Occipital lobe (tissue), 2 donors: ENCODE results near the gene ZFHX2. TPM values are rescaled to one million over a fixed set of nuclear protein-coding genes. Genes with fewer than 3 reads are reported as not detected.
"Not testable (repeated sequence)": the region's sequence is repeated elsewhere in the genome, so short reads cannot be mapped to it uniquely, and the experiment has no call there.

Experiments used
- DNase-seq: peaks from one replicate; lab custom pipeline; 2025; lab: John Stamatoyannopoulos, UW
- total RNA-seq: library from RNA; depleted of rRNA; stranded (reverse); fragments of >200 nt; gene quantifications from one replicate; pipeline ENCODE4 v1.2.3, GENCODE V29; 2014

Gene ZFHX2
- total RNA-seq = 1.2 TPM

DNA sequence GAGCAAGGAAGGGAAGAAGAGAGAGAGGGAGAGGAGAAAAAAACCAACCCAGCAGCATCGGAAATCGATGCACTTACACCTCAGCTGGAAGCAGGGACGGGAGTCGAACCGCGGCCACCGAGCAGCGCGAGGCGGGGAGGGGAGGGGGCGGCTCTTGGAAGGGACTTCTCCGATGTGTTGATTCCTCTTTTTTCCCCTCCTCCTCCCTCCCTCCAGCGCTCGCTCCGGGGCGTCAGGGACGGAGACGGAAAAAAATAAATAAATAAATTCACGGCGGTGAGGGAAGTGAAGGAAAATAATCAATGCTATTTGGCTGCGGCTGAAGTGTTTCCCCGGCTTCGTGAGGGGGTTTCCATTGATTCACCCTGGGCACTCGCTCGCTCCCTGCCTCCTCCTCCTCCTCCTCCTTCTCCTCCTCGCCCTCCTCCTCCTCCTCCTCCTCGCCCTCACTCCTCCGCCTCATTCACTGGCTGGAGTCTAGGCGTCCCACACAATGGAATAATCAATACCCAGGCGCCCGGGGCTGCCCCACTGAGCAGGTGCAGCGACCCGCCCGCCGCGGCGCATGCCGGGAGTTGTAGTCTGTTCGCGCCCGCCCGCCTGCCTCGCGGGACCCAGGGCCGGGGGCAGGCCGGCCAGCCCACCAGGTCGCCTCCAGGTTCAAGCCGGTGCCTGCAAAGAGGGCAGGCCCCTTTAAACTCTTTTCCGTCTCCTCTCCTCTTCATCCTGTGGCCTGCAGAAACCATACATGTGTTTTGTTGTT lies at the start of gene ZFHX2:
Gene ZFHX2, minus strand, starts transcription at position 500 of the 763 bp plus-strand sequence. CDS start 16,440 bp downstream, outside the sequence.
- peak; percentile 86 for DNase-seq

DNA sequence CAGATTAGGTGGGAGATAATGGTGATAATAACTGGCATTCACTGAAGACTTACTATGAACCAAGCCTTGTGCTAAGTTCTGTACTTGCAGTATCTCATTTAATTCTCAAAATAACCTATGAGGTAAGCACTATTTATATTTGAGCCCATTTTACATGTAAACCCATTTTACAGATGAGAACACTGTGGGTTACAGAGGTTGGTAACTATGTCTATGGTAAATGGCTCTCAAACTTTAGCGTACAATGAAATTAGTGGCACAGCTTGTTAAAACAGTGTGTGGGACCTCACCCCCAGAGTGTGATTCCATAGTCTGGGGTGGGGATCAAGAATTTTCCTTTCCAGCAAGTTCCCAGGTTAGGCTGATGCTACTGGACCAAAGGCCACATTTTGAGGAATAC lies 49.2 kb upstream of the ZFHX2 start:
- DNase-seq = no peak

DNA sequence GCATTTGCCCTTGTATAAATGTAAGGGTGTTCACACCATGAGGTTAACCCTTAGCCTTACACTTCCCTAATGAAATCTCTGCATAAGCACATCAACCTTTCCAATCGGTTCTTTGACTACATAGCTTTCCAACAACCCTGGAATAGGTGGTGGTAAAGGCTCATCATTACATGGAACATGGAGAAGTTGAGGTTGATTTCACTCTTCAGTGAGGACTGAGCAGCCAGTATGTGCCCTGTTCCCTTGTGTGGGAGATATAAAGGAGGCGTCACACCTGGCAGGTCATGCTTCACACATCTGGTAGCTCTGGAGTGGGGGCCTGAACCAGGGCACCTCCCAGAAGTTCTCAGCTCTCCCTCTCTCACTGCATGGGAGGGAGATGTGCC lies 48.8 kb upstream of the ZFHX2 start:
- no peak for DNase-seq

DNA sequence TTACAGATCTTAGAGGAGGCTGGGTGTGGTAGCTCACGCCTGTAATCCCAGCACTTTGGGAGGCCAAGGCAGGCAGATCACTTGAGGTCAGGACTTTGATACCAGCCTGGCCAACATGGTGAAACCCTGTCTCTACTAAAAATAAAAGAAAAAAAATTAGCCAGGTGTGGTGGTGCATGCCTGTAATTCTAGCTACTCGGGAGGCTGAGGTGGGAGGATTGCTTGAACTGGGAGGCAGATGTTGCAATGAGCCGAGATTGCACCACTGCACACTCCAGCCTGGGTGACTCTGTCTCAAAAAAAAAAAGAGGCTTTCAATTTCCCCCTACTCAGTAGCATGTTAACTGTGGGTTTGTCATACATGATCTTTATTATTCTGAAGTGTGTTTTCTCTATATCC lies 42.6 kb upstream of the ZFHX2 start:
- DNase-seq = not testable (repeated sequence)

DNA sequence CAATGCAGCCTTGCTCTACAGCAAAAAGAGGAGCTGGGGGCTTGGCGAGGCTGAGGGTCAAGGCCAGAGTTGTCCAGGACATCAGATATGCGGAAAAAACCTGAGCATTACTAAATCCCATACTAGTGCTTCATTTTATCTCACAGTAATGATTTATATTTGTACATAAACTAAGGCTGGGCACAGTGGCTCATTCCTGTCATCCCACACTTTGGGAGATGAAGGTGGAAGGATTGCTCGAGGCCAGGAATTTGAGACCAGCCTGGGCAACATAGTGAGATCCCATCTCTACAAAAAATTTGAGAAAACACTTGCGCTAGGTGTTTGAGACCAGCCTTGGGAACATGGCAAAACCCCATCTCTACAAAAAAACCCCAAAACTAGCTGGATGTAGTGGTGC lies 38.6 kb upstream of the ZFHX2 start:
- no peak for DNase-seq

DNA sequence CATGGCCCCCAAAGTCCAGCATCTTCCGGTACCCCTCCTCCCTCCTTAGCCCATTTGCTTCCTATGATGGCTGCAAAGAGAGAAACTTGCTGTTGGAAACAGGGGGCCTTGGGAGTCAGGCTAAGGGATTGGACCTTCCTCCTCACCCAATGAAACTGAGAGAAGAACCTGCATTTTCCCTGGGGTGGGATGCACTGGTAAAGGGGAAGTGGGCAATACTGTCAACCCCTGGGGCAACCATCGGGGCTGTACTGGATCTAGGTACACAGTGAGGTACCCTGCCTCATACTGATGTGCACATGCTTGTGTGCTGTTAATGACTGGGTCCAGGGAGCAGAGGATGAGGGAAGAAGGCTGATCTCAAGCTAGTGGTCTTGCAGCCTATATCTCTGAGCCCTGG lies 38.0 kb upstream of the ZFHX2 start:
- DNase-seq = no peak

DNA sequence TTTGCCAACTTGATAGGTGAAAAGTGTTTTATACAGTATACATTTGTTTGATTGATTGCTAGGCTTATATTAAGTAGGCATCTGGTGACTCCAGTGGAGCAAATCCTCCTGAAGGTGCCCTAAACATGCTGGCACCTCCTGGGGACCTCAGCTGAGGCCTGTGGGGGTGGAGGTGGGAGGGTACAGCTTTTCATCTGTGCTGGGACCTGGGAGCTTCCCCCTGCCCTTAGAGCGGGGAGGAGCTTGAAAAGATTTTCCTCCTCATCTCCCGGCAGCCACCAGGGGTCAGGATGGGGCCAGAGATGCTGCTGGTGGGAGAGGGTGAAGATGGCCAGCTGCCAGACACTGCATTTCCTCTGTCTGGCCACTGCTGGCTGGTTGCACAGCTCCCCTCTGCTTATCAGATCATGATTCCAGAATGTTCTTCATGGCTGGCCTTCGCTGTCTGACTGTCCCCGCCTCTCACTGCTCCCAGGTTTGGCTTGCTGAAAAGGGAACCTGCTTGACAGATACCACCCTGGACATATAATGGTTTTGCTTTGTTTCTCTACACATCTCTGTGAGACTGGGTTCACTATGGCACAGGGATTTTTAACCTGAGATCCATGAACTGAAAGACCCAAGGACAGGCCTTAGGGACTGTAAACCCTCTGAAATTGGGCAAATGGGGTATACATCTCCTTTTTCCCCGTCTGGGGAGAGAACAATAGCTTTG lies 37.5 kb upstream of the ZFHX2 start:
- peak; percentile 63 for DNase-seq

DNA sequence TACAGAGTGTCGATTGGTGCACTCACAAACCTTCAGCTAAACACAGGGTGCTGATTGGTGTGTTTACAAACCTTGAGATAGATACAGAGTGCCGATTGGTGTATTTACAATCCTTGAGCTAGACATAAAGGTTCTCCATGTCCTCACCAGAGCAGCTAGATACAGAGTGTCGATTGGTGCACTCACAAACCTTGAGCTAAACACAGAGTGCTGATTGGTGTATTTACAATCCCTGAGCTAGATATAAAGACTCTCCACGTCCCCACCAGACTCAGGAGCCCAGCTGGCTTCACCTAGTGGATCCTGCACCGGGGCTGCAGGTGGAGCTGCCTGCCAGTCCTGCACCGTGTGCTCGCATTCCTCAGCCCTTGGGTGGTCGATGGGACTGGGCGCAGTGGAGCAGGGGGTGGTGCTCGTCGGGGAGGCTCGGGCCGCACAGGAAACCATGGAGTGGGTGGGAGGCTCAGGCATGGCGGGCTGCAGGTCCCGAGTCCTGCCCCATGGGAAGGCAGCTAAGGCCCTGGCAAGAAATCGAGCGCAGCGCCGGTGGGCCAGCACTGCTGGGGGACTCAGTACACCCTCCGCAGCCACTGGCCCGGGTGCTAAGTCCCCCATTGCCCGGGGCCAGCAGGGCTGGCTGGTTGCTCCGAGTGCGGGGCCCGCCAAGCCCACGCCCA lies 33.1 kb upstream of the ZFHX2 start:
- DNase-seq = not testable (repeated sequence)

DNA sequence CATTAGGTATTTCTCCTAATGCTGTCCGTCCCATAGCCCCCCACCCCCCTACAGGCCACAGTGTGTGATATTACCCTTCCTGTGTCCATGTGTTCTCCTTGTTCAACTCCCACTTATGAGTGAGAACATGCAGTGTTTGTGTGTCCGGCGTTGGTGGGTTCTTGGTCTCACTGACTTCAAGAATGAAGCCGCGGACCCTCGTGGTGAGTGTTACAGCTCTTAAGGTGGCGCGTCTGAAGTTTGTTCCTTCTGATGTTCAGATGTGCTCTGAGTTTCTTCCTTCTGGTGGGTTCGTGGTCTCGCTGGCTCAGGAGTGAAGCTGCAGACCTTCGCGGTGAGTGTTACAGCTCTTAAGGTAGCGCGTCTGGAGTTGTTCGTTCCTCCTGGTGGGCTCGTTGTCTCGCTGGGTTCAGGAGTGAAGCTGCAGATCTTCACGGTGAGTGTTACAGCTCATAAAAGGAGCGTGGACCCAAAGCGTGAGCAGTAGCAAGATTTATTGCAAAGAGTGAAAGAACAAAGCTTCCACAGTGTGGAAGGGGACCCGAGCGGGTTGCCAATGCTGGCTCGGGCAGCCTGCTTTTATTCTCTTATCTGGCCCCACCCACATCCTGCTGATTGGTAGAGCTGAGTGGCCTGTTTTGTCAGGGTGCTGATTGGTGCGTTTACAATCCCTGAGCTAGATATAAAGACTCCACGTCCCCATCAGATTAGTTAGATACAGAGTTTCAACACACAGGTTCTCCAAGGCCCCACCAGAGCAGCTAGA lies 32.4 kb upstream of the ZFHX2 start:
- not testable (repeated sequence) for DNase-seq

DNA sequence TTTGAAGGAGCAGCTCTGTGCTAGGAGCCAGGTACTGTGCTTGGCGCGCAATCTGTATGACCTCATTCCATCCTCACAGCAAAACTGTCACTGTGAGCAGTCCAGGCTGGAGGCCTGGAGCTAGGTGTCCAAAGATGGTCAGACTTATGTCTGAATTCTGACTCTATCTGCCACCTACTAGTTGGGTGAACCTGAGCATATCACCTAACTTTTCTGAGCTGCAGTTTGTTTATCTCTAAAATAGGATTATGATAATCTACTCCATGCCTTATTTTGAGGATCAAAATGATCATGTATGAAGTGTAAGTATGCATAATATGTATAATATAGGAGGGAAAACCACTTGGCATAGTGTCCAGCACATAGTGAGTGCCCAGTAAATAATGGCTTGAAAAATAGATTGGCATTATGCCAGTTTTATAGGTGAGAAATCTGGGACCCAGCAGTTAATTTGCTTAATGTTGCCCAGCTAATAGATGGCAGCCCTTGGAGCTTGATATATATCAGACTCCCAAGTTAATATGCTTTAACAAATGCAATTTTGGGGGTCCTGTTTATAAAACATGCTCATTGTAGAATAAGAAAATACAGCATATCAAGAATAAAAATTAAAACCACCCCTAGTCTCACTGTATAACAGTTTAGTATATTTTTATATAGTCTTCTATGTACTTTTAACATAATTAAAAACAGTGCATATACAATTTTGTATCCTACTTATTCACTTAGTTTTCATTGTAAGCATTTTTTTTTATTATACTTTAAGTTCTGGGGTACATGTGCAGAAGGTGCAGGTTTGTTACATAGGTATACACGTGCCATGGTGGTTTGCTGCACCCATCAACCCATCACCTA lies 31.6 kb upstream of the ZFHX2 start:
- DNase-seq = no peak

DNA sequence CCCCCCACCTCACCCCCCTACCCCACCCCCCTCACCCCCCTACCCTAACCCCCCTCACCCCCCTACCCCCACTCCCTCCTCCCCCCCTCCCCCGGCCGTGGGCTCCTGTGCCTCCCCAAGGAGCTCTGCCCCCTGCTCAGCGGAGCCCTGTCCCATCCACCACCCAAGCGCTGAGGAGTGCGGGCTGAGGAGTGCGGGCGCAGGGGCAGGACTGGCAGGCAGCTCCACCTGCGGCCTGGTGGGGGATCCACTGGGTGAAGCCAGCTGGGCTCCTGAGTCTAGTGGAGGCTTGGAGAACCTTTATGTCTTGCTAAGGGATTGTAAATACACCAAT lies 29.4 kb upstream of the ZFHX2 start:
- DNase-seq = no peak

DNA sequence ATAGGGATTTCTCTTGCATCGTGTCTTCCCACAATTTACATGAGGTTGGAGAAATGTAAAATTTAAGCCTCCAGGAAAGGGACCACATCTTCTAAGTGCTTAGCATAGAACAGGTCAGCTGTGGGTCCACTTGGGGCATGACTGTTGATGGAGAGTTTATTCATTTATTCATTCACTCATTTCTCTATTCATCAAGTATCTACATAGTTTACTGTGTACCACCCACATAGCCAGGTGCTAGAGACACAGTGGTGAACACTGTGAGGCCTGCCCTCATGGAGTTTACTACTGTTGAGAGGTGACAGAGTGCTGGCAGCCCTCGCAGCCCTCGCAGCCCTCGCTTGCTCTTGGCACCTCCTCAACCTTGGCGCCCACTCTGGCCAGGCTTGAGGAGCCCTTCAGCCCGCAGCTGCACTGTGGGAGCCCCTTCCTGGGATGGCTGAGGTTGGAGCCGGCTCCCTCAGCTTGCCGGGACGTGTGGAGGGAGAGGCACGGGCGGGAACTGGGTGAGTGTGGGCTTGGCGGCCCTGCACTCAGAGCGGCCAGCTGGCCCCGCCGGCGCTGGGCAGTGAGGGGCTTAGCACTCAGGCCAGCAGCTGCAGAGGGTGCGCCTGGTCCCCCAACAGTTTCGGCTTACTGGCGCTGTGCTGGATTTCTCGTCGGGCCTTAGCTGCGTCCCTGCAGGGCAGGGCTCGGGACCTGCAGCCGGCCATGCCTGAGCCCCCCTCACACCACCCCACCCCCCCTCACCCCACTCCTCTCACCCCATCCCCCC lies 28.8 kb upstream of the ZFHX2 start:
- DNase-seq = no peak

DNA sequence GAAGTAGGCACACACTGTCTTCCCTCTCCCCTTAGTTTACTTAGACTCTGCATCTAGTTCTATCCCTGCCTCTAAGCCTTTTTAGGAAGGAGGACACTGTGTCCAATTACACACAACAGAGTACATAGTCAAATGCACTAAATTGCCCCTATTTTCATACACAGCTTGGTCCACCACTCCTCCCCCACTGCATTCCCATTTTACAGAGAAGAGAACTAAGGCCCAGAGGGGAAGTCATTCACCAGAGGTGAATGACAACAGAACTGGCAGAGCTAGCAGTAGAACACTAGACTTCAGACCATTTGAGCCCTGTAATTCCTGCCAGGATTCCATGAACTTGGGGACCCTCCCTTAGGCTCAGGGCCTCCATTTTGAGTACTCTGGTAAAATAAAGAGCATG lies 28.2 kb upstream of the ZFHX2 start:
- DNase-seq = no peak

DNA sequence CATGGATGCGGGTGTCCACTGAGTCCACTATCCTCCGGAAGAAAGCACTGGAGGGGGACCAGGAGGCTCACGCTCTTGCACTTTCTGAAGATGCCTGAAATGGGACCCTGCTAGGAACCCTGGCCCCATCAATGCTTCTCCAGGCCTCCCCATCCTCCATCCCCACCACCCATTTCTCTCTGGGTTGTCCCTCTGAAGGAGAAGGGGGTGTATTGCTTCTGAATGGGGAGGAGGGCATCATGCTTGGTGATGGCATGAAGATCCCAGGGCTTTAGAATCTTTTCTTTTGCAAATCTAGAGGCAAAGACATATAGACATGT lies 27.7 kb upstream of the ZFHX2 start:
- no peak for DNase-seq

DNA sequence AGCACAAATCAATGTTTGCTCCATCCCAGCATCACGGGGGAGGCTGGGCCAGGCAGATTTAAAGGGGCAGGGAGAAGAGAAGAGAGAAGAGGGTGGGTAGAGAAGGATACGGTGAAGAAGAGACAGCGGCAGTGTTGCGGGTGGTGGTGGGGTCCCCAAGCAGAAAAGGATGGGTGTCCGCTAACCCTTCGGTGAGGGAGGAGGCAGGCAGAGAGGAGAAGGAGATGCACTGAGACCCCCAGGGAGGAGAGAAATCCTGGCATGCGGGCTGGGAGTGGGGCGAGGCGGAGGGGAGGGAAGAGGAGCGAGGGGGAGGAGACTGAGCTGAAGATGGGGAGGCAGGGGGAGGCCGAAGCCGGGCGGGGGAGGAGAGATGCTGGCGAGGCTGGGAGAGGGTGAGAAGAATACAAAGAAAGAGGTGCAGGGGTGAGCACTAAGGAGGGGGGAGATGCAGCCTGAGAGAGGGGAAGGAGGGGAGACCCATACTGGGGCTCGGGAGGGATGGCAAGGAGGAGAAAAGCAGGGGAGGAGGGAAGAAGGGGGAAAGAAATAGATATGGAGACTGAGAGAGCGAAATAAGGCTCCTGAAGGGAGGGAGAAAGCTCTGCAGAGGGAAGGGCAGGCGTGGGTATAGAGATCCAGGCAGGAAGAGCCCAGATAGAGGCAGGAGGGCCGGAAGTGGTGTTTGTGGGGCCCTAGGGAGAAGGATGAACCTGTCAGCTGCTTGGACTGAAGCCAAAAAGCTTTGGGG lies 27.2 kb upstream of the ZFHX2 start, which contains the start of gene JPH4:
Gene JPH4, minus strand, starts transcription at position 231 of the 751 bp plus-strand sequence. CDS start 1,337 bp downstream, outside the sequence.
- peak; percentile 74 for DNase-seq

DNA sequence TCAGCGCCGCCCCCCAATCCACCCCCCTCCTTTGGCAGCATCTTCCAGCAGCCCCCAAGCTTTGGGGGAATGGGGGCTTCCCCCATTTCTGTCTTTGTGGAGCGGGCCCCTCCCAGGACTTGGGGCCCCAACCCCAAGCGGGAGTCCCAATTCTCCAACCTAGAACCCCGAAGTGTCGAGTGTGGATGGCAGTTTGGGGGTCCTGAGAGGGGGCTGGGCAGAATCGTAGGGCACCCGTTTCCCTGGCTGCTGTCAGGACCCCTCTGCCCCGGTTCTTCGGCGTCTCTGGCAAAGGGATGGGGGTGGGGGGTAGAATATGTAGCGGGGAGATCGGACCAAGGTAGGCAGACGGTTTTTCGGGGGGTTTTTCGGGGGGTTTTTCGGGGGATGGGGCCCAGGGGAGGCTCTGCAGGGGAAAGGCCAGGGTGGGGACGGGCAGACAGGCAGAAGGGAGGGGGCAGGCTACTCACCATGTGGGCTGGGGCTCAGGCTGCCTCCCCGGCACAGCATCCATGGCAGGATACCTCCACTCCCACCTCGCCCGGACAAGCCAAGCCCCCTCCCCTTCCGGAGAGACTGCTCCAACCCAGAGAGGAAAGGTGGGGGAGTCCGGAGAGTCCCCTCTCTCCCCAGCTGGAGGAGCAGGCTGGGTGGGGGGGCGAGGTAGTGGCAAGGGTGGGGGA lies 26.3 kb upstream of the ZFHX2 start:
- no peak for DNase-seq

DNA sequence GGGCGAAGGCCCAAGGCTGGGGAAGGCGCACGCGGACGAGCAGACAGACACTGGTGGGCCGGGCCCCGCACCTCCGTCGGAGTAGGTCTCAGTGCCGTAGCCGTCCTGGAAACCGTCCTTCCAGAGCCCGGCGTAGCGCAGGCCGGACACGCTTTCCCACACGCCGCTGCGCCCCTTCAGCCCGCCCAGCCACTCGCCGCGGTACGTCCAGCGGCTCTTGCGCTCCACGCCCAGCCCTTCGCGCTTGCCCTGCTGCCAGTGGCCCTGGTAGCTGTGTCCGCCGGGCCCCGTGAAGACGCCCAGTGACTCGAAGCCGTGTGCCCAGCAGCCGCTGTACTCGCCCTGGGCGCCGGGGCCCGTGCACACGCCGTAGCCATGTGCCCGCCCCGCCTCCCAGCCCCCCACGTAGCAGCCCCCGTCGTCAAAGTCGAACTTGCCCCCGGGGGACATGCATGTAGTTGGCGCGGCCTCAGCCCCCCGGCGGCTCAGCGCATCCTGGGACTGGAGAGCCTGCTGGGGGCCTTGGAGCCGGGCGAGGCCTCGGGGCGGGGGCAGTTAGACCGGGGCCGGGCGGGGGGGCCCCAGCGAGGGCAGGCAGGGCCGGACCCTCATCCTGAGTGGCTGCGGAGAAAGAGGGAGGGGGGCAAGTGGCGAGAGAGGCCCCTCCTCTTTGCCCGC lies 25.6 kb upstream of the ZFHX2 start:
- DNase-seq = peak; percentile 45

DNA sequence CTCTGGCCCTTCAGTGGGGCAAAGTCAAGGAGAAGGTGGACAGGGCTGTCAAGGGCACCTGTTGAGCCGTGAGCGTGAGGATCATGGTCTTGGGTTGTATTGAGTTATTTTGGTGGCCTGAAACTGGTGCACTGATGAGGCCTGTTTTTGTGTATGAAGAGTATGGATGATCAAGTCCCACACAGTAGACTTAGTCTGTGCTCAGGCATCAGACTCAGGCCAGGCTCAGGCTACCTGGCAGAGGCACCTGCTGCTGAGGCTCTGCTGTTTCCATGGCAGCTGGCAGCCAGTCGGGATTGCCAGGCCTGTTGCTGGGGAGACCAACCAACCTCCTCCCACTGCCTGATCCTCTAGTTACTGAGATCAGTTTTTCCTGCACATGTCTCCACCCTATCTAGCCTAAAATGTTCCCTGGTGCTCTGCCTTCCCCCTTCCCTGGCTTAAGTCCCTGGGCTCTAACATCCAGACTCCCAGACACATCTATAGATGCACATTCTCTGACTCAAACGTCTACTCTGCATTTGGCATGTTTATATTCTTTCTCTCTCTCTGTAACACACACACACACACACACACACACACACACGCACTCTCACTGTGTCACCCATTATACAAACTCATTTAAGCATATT lies 21.9 kb upstream of the ZFHX2 start:
- DNase-seq = peak; percentile 53
